Lung (tissue), 12 donors: Measurements from ENCODE around the gene DPY19L3. TPM values are rescaled to one million over a fixed set of nuclear protein-coding genes. Genes with fewer than 3 reads are reported as not detected.

Experiments used
- ATAC-seq: fragments of 200-7000 bp; cut with Tn5 transposase; one replicate; pipeline ENCODE4 v1.9.1; 2020; ENCODE audit warnings: moderate number of reproducible peaks; ENCODE audit not compliant: insufficient read depth, low FRiP score
- DNase-seq, 3 donors: peaks; one replicate each; pipeline ENCODE4 v3.0.0-alpha.2; 2013 to 2017
- H3K27ac ChIP-seq, 2 donors: one replicate each; pipeline ENCODE4 v1.5.1; 2013; ENCODE audit warnings: mild to moderate bottlenecking in 2 of 2, moderate library complexity in 2 of 2, control low read depth in 1 of 2, inconsistent platforms in 1 of 2, low read depth in 1 of 2, low read length in 1 of 2
- H3K27me3 ChIP-seq, 3 donors: one replicate each; pipeline ENCODE4 v1.5.1; 2013; ENCODE audit warnings: low read length in 2 of 3; ENCODE audit not compliant: control insufficient read depth in 3 of 3, insufficient read depth in 3 of 3
- H3K36me3 ChIP-seq, 4 donors: one replicate each; pipeline ENCODE4 v1.5.1; 2013; ENCODE audit warnings: low read length in 4 of 4, mild to moderate bottlenecking in 1 of 4, moderate library complexity in 1 of 4; ENCODE audit not compliant: control insufficient read depth in 4 of 4, insufficient read depth in 4 of 4
- H3K4me1 ChIP-seq, 5 donors: one replicate each; pipeline ENCODE4 v1.5.1; 2013; ENCODE audit warnings: low read length in 5 of 5, mild to moderate bottlenecking in 2 of 5, moderate library complexity in 1 of 5; ENCODE audit not compliant: control insufficient read depth in 5 of 5, insufficient read depth in 5 of 5
- H3K4me3 ChIP-seq: one replicate; pipeline ENCODE4 v1.5.1; 2013; ENCODE audit warnings: mild to moderate bottlenecking, control low read depth, moderate library complexity
- H3K9ac ChIP-seq, 2 donors: one replicate each; pipeline ENCODE4 v1.5.1; 2013; ENCODE audit warnings: low read length in 2 of 2, control low read depth in 1 of 2; ENCODE audit not compliant: insufficient read depth in 1 of 2
- H3K9me3 ChIP-seq, 4 donors: one replicate each; pipeline ENCODE4 v1.5.1; 2013; ENCODE audit warnings: low read length in 3 of 4, mild to moderate bottlenecking in 1 of 4, moderate library complexity in 1 of 4; ENCODE audit not compliant: control insufficient read depth in 4 of 4, insufficient read depth in 3 of 4
- CTCF ChIP-seq: IDR thresholded peaks from 2 replicates; pipeline ENCODE4 v1.5.1; 2012; ENCODE audit warnings: mild to moderate bottlenecking; ENCODE audit errors: control extremely low read depth, extremely low read depth
- WGBS, 2 donors: extraction: QIAGEN DNeasy Blood & Tissue Kit; methylation state at CpG; one replicate each; pipeline ENCODE4 v1.1.7; 2013; 5-methylcytosine and 5-hydroxymethylcytosine counted together
- polyA plus RNA-seq, 2 donors: library from polyadenylated mRNA; stranded (reverse); fragments of 200-250 nt; gene quantifications; one replicate each; pipeline ENCODE4 v1.2.1, GENCODE V29; 2013
- total RNA-seq, 2 donors: library from RNA; depleted of rRNA in 1 of 2; stranded (reverse); fragments of >200 nt in 1 of 2; gene quantifications; one replicate each; pipeline ENCODE4 v1.2.1, GENCODE V29; 2014 to 2021
- donor health status: control.
- donor health status: control.
- donor health status: Bipolar disorder and iron deficiency.
- donor health status: healthy.
- donor health status: DM: yes; HTN: yes; CAD: no.

The DPY19L3 gene
- total and polyA plus RNA-seq, 4 donors, result 9.1 to 49.3 (median 27.3) TPM

GRCh38 chr19:32458500-32459123 lies 53.0 kb downstream of the DPY19L3 start:
- TF ChIP-seq CTCF, result no peak
- Histone ChIP-seq H3K36me3 (peaks cover 11 to 25% (median 13%) of the 10 kb centered on the region in 4 donors), H3K27ac (no peak overlapping the region), H3K4me1 (no peaks in the 10 kb centered on the region), H3K27me3 (no peaks in the 10 kb centered on the region), H3K4me3 (no peak overlapping the region), H3K9ac (no peak overlapping the region), H3K9me3 (no peaks in the 10 kb centered on the region)
- ATAC-seq (no peak), DNase-seq (no peak)
- 63 to 80% methylated on average over 4 of the region's 4 CpGs for WGBS, 2 donors

- DNase-seq, result no peak
- H3K4me1 ChIP-seq, result no peaks in the 10 kb centered on the region
- H3K27ac ChIP-seq, result no peak overlapping the region
- ATAC-seq, result no peak
- TF ChIP-seq CTCF, result no peak
- 75 to 87% methylated on average over 3 of the region's 3 CpGs for WGBS, 2 donors
- H3K9ac ChIP-seq, result no peak overlapping the region
- H3K27me3 ChIP-seq, result no peaks in the 10 kb centered on the region
- H3K4me3 ChIP-seq, result no peak overlapping the region
- peaks cover 8 to 27% (median 13%) of the 10 kb centered on the region in 4 donors for H3K36me3 ChIP-seq
- no peaks in the 10 kb centered on the region for H3K9me3 ChIP-seq
These were observed 53.8 kb downstream of the DPY19L3 start for GRCh38 chr19:32459204-32459865.

- TF ChIP-seq CTCF, result no peak
- Histone ChIP-seq H3K27ac (no peak overlapping the region), H3K4me1 (no peaks in the 10 kb centered on the region)
These were observed 54.9 kb downstream of the DPY19L3 start for GRCh38 chr19:32460476-32460875.

More at GRCh38 chr19:32460476-32460875, 54.9 kb downstream of the DPY19L3 start:
- Histone ChIP-seq H3K9me3 (no peaks in the 10 kb centered on the region), H3K9ac (no peak overlapping the region), H3K4me3 (no peak overlapping the region), H3K36me3 (peaks cover 11 to 26% (median 12%) of the 10 kb centered on the region in 4 donors), H3K27me3 (no peaks in the 10 kb centered on the region)
- 93 to 96% methylated on average over 3 of the region's 3 CpGs for WGBS, 2 donors
- ATAC-seq (no peak), DNase-seq (no peak)
